ENCODE data around the gene AUTS2.

Gene AUTS2

DNA sequence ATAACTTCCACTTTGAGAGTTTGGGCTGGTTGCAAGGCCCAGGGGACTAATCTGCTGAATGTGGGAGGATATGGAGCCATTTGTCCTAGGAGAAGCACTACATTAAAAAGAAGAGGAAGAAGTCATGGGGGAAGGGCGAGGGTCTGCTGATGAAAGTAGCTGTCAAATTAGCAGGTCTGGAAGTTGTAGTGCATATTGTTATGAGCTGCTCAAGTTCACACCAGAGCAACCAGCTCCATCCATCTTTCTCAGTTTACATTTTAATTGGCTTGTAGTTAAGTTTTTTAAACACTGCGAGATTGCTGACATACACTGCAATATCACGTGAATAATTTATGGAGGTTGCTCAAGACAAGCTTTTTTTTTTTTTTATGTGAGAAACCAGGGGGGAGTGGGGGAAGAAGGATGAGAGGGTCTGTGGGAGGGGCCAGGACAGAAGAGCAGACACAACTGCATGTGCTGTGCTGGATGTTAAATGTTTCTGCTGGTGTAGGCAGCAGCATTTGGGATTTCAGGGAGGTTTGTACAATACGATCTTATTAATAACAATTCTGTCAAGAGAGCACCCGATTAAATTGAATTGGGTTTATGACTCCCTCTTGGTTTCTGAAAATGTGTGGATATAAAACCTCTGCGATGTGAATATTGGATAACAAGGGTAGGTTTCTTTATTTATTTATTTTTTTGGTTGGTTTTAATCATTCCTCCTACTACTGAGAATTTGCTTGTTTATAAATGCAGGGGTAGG, 774.7 kb downstream of the AUTS2 start:
- H3K27ac ChIP-seq (ENCODE audit: extremely low read depth, low read depth, low read length) = no peak overlapping the region
- no peak overlapping the region for H3K4me3 ChIP-seq (ENCODE audit: low read depth, low read length)
- no peaks in the 10 kb centered on the region for H3K9me3 ChIP-seq (ENCODE audit: control insufficient read depth, insufficient read depth, low read depth, low read length)
- ChIA-PET CTCF (interaction anchor here (0.6 to 0.7 kb wide), 2 partner anchors 320 to 387 kb away, joined by 3 read pairs; no protein-coding TSS in a partner anchor), POLR2A (interaction anchor here (0.7 kb wide), 1 partner anchor 300 kb away, joined by 3 read pairs; no protein-coding TSS in a partner anchor)
- peaks cover 2% of the 10 kb centered on the region; the same call in 1 of the 2 replicates for H3K4me1 ChIP-seq (ENCODE audit: control insufficient read depth, insufficient read depth, low read length)
- no peaks in the 10 kb centered on the region for H3K36me3 ChIP-seq (ENCODE audit: control insufficient read depth in 2 of 2, insufficient read depth in 1 of 2, low read length in 2 of 2)
- TF ChIP-seq ZNF610 (tag by site-specific recombination; IDR thresholded peaks at IDR 0.05; ENCODE audit: borderline replicate concordance) (peak; percentile 39; the same call in 1 of the 2 replicates), ZNF600 (tag by site-specific recombination; IDR thresholded peaks at IDR 0.05) (peak; percentile 54; the same call in 1 of the 2 replicates), ZNF561 (tag by site-specific recombination; IDR thresholded peaks at IDR 0.05; ENCODE audit: borderline replicate concordance) (peak; percentile 72; the same call in 1 of the 2 replicates), ZNF843 (tag by site-specific recombination; IDR thresholded peaks at IDR 0.05) (peak; percentile 87), ZBTB20 (tag by site-specific recombination; IDR thresholded peaks at IDR 0.05) (0 out of 2 replicates have a peak, but pooled peaks have one; percentile 31), KLF10 (tag by site-specific recombination; IDR thresholded peaks at IDR 0.05) (peak; percentile 64), ZBTB8A (tag by site-specific recombination; IDR thresholded peaks at IDR 0.05) (peak; percentile 56; the same call in 1 of the 2 replicates), SP7 (tag by site-specific recombination; IDR thresholded peaks at IDR 0.05) (peak; percentile 95), ZNF701 (tag by site-specific recombination; IDR thresholded peaks at IDR 0.05) (0 out of 2 replicates have a peak, but pooled peaks have one; percentile 43), ZNF426 (tag by site-specific recombination; IDR thresholded peaks at IDR 0.05) (no peak), MEIS1 (CRISPR knock-in tag; IDR thresholded peaks at IDR 0.05; ENCODE audit: borderline replicate concordance) (no peak), ZNF24 (tag by site-specific recombination; IDR thresholded peaks at IDR 0.05) (peak; percentile 78), FEZF1 (tag by site-specific recombination; IDR thresholded peaks at IDR 0.05) (peak; percentile 84), ZBTB21 (tag by site-specific recombination; IDR thresholded peaks at IDR 0.05) (no peak), ZBTB1 (tag by site-specific recombination; IDR thresholded peaks at IDR 0.05) (0 out of 2 replicates have a peak, but pooled peaks have one; percentile 59), ZNF121 (tag by site-specific recombination; IDR thresholded peaks at IDR 0.05) (no peak), ZNF792 (tag by site-specific recombination; IDR thresholded peaks at IDR 0.05) (no peak), ZFP41 (tag by site-specific recombination; IDR thresholded peaks at IDR 0.05; ENCODE audit: borderline replicate concordance) (no peak), OVOL3 (tag by site-specific recombination; IDR thresholded peaks at IDR 0.05) (0 out of 2 replicates have a peak, but pooled peaks have one; percentile 20), ZFP37 (tag by site-specific recombination; IDR thresholded peaks at IDR 0.05) (no peak), MYNN (tag by site-specific recombination; IDR thresholded peaks at IDR 0.05; ENCODE audit: borderline replicate concordance) (no peak)
- TF ChIP-seq, protein P1, sequence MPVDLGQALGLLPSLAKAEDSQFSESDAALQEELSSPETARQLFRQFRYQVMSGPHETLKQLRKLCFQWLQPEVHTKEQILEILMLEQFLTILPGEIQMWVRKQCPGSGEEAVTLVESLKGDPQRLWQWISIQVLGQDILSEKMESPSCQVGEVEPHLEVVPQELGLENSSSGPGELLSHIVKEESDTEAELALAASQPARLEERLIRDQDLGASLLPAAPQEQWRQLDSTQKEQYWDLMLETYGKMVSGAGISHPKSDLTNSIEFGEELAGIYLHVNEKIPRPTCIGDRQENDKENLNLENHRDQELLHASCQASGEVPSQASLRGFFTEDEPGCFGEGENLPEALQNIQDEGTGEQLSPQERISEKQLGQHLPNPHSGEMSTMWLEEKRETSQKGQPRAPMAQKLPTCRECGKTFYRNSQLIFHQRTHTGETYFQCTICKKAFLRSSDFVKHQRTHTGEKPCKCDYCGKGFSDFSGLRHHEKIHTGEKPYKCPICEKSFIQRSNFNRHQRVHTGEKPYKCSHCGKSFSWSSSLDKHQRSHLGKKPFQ (tag by site-specific recombination; IDR thresholded peaks at IDR 0.05) = peak; percentile 99
- TF ChIP-seq, protein P2, sequence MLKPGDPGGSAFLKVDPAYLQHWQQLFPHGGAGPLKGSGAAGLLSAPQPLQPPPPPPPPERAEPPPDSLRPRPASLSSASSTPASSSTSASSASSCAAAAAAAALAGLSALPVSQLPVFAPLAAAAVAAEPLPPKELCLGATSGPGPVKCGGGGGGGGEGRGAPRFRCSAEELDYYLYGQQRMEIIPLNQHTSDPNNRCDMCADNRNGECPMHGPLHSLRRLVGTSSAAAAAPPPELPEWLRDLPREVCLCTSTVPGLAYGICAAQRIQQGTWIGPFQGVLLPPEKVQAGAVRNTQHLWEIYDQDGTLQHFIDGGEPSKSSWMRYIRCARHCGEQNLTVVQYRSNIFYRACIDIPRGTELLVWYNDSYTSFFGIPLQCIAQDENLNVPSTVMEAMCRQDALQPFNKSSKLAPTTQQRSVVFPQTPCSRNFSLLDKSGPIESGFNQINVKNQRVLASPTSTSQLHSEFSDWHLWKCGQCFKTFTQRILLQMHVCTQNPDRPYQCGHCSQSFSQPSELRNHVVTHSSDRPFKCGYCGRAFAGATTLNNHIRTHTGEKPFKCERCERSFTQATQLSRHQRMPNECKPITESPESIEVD (tag by site-specific recombination; IDR thresholded peaks at IDR 0.05) = peak; percentile 90
- TF ChIP-seq, protein P3, sequence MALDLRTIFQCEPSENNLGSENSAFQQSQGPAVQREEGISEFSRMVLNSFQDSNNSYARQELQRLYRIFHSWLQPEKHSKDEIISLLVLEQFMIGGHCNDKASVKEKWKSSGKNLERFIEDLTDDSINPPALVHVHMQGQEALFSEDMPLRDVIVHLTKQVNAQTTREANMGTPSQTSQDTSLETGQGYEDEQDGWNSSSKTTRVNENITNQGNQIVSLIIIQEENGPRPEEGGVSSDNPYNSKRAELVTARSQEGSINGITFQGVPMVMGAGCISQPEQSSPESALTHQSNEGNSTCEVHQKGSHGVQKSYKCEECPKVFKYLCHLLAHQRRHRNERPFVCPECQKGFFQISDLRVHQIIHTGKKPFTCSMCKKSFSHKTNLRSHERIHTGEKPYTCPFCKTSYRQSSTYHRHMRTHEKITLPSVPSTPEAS (tag by site-specific recombination; IDR thresholded peaks at IDR 0.05) = peak; percentile 37; the same call in 1 of the 2 replicates
- TF ChIP-seq, protein P4, sequence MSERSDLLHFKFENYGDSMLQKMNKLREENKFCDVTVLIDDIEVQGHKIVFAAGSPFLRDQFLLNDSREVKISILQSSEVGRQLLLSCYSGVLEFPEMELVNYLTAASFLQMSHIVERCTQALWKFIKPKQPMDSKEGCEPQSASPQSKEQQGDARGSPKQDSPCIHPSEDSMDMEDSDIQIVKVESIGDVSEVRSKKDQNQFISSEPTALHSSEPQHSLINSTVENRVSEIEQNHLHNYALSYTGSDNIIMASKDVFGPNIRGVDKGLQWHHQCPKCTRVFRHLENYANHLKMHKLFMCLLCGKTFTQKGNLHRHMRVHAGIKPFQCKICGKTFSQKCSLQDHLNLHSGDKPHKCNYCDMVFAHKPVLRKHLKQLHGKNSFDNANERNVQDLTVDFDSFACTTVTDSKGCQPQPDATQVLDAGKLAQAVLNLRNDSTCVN (tag by site-specific recombination; optimal IDR thresholded peaks at IDR 0.05) = no peak
- TF ChIP-seq, protein P5, sequence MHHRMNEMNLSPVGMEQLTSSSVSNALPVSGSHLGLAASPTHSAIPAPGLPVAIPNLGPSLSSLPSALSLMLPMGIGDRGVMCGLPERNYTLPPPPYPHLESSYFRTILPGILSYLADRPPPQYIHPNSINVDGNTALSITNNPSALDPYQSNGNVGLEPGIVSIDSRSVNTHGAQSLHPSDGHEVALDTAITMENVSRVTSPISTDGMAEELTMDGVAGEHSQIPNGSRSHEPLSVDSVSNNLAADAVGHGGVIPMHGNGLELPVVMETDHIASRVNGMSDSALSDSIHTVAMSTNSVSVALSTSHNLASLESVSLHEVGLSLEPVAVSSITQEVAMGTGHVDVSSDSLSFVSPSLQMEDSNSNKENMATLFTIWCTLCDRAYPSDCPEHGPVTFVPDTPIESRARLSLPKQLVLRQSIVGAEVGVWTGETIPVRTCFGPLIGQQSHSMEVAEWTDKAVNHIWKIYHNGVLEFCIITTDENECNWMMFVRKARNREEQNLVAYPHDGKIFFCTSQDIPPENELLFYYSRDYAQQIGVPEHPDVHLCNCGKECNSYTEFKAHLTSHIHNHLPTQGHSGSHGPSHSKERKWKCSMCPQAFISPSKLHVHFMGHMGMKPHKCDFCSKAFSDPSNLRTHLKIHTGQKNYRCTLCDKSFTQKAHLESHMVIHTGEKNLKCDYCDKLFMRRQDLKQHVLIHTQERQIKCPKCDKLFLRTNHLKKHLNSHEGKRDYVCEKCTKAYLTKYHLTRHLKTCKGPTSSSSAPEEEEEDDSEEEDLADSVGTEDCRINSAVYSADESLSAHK (tag by site-specific recombination; IDR thresholded peaks at IDR 0.05) = peak; percentile 86
- TF ChIP-seq, protein P6, sequence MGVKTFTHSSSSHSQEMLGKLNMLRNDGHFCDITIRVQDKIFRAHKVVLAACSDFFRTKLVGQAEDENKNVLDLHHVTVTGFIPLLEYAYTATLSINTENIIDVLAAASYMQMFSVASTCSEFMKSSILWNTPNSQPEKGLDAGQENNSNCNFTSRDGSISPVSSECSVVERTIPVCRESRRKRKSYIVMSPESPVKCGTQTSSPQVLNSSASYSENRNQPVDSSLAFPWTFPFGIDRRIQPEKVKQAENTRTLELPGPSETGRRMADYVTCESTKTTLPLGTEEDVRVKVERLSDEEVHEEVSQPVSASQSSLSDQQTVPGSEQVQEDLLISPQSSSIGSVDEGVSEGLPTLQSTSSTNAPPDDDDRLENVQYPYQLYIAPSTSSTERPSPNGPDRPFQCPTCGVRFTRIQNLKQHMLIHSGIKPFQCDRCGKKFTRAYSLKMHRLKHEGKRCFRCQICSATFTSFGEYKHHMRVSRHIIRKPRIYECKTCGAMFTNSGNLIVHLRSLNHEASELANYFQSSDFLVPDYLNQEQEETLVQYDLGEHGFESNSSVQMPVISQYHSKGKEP (tag by site-specific recombination; IDR thresholded peaks at IDR 0.05) = peak; percentile 84
